PC-3 (cell line): Measurements from ENCODE around the gene LENG1.

Experiments used
- CTCF ChIP-seq: fragments of 300-600 bp; sonication (generic); conservative IDR thresholded peaks from 2 replicates; pipeline ENCODE4 v1.5.1; 2017; ENCODE audit warnings: antibody characterized with exemption, low read depth, mild to moderate bottlenecking, low read length
- EZH2 ChIP-seq: fragments of 300-600 bp; sonication (generic); IDR thresholded peaks from one replicate; pipeline ENCODE4 v1.6.1; 2017; ENCODE audit warnings: antibody characterized with exemption, mild to moderate bottlenecking, low read length; ENCODE audit not compliant: unreplicated experiment

GRCh38 chr19:54136864-54137698 is 22.4 kb downstream of the LENG1 start:
- TF ChIP-seq CTCF (no peak), EZH2 (no peak)
